Activated CD4-positive, CD25-positive, alpha-beta regulatory T cell (primary cell): ENCODE measurements around the gene ZBTB42.

Source experiments
- DNase-seq, 4 experiments: peaks; one replicate each; lab custom pipeline; 2025; lab: John Stamatoyannopoulos, UW

ZBTB42 gene

GRCh38 chr14:104800771-104801519, at the start of gene ZBTB42:
ZBTB42 (plus strand) TSS chr14:104801101; CDS start chr14:104801198, 97 bp downstream.
- DNase-seq, result peak in 3 of 4 experiments; percentile 19 to 59 (median 58)

DNA sequence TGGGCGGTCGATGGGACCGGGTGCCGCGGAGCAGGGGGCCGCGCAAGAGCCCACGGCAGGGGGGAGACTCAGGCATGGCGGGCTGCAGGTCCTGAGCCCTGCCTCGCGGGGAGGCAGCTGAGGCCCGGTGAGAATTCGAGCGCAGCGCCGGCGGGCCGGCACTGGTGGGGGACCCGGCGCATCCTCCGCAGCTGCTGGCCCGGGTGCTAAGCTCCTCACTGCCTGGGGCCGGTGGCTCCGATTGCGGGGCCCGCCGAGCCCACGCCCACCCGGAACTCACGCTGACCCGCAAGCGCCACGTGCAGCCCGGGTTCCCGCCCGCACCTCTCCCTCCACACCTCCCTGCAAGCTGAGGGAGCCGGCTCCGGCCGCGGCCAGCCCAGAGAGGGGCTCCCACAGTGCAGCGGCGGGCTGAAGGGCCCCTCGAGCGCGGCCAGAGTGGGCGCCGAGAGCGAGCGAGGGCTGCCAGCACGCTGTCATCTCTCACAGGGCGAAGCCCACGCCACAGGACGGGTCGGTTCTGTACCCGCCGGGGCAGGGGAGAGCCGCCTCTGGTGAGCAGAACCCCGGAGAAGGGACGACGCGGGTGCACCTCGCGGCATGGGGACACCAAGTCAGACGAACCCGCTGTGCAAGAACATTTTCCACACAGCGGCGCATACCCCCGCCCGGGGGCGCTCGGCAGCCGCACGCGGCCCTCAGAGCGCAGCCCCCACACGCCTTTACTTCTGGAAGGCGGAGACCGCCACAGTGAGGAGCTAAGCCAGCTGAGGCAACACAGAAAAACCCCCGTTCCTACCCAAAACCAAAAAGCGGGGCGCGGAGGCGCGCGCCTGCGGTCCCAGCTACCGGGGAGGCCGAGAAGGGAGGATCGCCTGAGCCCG, 49.1 kb upstream of the ZBTB42 start:
- no peak for DNase-seq

GRCh38 chr14:104752423-104752734, 48.5 kb upstream of the ZBTB42 start:
- no peak for DNase-seq

- DNase-seq, result peak; percentile 100
Observed at GRCh38 chr14:104752735-104753527, 48.0 kb upstream of the ZBTB42 start, which contains the start of gene SIVA1. SIVA1 (plus strand) TSS chr14:104753147; CDS start chr14:104753202, 55 bp downstream.

DNA sequence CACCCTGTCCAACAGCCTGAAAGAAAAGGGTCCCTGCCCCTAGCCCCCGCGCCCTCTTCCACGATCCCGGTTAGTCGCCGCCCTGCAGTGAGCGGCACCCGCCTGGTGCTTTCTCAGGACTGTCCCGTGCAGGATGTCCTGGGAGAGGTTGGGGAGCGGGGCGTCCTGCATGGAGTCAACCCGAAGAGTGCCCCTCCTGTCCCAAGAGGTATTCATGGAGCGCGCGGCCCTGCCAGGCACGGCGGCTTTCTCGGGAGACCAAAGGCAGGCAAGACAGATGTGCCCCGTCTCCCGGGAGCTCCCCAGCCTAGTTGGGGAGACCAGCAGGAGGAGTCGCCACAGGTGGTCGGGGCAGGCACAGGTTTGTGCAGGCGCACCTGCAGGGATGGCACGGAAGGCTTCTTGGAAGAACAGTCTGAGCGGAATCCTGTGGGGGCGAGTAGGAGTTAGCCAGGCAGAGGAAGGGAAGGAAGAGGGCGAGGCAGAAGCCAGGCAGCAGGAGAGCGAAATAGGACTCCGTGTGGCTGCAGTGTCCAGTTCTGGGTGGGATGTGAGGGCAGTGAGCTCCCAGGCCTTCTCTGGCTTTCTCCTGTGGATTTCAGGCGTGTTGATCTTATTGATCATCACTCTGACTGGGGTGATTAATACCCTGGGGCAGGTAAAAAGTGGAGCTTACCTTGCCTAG, 47.2 kb upstream of the ZBTB42 start:
- no peak for DNase-seq

DNA sequence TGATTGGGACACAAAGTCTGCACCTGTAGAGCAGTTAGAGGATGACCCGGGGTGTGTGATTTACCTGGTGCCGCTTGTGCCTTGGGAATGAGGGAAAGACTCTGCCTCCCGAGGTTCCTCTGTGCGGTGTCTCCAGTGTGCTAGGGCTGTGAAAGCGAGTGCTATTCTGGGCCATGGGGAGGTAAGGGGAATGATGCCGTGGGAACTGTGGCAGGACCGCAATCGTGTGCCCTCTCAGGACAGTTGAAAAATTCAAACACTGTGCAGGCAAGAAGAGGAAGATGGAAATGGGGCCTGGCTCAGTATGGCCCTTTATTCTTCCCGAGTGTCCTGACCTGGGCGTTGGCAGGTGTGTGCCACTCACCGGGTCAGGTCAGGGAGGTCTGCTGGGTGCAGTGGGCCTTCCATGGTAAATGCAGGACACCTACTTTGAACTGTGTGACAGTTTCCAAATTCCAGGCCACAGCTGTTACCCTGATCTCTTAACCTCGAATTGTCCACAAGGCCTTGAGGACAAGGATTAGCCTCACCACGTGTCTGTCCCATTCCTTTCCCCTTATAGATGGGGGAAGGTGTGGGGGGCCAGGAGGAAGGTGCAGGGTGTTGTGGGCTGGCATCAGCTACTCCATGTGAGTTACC, 46.6 kb upstream of the ZBTB42 start:
- DNase-seq, result no peak

DNA sequence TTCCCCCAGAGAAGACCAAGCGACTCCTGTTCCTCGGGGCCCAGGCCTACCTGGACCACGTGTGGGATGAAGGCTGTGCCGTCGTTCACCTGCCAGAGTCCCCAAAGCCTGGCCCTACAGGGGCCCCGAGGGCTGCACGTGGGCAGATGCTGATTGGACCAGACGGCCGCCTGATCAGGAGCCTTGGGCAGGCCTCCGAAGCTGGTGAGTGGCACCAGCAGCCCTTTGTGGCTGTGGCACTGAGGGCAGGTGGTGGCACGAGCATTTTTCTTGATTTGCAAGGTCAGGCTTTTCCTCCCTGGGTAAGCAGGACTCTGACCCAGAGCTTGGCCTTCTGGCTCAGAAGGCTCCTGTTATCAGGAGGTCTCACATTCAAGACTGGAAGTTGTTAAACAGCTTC, 45.3 kb upstream of the ZBTB42 start:
- DNase-seq, result no peak

GRCh38 chr14:104756477-104757237, 44.2 kb upstream of the ZBTB42 start:
- no peak for DNase-seq

- DNase-seq, result no peak
Observed at GRCh38 chr14:104757238-104757585, 43.7 kb upstream of the ZBTB42 start.

GRCh38 chr14:104757681-104758392, 43.1 kb upstream of the ZBTB42 start:
- DNase-seq, result no peak

GRCh38 chr14:104758981-104759969, 41.6 kb upstream of the ZBTB42 start:
- DNase-seq, result no peak

DNA sequence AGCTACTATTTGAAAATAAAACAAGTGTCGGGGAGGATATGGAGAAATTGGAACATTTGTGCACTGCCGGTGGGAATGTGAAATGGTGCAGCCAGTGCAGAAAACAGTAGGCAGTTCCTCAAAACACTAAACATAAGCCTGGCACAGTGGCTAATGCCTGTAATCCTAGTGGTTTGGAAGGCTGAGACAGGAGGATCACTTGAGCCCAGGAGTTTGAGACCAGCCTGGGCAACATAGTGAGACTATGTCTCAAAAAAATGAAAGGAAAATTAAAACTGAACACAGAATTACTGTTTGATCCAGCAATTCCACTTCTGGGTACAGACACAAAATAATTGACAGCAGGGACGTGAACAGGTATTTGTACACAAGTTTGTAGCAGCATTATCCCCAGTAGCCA, 35.4 kb upstream of the ZBTB42 start:
- DNase-seq, result no peak

DNA sequence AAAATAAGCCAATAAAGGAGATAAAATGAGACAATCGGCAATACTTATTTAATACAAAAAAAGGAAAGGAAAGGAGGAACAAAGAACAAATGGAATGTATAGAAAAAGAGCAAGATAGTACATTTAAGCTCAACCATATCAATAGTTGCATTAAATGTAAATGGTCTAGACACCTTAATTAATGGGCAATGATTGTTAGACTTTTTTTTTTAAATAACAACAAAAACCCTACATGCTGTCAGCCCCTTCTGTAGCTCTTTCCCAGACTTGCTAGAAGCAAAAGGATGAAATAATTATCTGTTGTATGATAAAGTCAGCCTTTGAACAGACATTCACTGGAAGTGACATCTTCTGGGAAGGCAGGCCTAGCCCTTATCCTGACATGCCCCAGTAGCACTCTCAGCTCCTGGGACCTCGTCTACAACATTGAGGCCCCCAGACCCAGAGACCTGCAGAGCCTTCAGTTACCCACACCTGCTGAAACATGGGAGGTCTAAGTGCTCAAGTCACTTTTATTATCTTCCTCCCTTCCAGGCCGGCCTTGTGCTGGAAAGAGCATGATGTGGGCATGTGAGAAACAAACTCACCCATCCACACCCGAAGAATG, 34.5 kb upstream of the ZBTB42 start:
- no peak for DNase-seq

GRCh38 chr14:104766863-104767633, 33.9 kb upstream of the ZBTB42 start:
- no peak for DNase-seq

DNA sequence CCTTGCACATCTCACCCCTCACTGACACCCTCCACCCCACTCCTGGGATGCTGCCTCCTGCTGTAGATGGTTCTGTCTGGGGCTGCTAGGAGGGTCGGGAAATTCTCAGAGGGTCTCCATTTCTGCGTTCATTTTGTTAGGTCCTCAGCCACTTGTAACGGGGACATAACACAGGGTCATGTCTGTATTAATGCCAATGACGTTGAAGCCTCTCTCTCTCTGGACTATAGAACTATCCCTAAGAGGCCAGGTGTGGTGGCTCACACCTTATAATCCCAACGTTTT, 33.3 kb upstream of the ZBTB42 start:
- DNase-seq, result no peak

GRCh38 chr14:104768437-104769323, 32.2 kb upstream of the ZBTB42 start:
- DNase-seq, result peak; percentile 79 to 97 (median 86)
